ENCODE data around the gene RSPH1.

The RSPH1 gene

DNA sequence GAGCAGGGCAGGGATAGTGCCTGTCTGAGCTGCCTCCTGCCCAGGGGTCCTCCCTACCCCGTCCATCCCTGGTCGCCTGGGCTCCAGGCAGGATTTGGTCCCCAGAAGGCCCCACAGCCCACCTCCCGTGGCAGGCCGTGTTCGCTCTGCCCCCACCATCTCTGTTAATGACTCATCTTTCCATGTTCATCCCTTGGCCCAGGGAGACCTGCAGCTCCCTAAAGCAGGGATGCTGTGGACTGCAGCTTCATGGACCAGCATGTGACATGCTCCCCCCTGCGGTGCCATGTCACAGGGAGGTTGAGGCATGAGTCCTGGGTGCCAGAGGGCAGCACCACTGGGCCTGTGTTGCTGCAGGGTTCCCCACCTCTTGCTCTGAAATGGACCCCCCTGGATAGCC lies 65.5 kb downstream of the RSPH1 start:
- no peak for DNase-seq (ENCODE audit: low read depth in 2 of 2)

DNA sequence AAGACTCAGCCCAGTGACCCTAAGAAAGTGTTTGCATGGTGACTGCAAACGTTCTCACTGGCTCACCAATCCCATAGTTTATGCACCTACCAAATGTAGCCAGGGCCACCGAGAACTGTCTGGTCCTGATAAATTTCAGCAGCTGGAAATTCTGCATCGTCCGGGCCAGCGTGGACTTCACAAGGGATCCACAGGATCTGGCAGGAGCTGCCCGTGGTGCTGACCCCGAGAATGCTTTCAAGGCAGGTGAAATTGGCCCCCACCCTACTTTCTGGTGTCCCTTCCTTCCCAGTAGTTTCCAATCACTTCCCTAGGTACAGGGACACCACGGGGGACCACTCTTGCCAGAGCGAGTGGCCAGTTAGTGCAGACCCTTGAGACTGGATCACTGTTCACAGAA lies 66.2 kb downstream of the RSPH1 start:
- DNase-seq (ENCODE audit: low read depth in 2 of 2): no peak

DNA sequence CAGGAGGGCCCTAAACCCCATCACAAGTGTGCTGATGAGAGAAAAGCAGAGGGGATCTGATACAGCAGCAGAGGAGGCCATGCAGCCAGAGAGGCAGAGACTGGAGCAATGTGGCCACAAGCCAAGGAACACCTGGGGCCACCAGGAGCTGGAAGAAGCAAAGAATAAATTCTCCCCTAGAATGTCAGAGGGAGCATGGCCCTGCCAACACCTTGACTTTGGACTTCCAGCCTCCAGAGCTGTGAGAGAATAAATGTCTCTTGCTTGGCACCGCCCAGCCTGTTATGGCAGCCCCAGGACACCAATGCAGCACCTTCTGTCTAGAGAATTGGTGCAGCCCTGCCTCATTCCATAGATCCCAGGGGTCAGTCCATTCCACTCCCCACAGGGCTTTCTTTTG lies 67.0 kb downstream of the RSPH1 start:
- DNase-seq (ENCODE audit: low read depth in 2 of 2): no peak

DNA sequence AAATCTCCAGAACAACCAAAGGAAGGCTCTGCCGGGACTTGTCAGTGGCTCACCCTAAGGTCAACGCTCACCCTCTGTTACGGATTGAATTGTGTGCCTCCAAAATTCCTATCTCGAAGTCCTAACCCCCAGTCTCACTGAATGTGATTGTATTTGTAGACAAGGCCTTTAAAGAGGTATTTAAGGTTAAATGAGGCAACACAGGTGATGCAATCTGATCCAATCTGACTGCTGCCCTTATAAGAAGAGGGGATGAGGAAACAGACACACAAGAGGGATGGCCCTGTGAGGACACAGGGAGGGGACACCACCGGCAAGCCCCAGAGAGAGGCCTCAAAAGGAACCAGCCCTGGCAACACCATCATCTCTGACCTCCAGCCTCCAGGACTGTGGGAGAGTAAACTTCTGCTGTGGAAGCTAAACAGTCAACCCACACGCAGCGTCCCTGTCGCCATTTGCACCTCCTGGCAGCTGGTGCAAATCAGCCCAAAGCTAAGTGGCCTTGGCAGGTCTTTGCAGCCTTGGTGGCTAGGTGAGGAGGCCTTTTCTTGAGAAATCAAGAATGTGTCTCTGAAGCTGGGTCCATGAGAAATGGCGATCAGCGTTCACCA lies 68.1 kb downstream of the RSPH1 start:
- DNase-seq (ENCODE audit: low read depth in 2 of 2): no peak

DNA sequence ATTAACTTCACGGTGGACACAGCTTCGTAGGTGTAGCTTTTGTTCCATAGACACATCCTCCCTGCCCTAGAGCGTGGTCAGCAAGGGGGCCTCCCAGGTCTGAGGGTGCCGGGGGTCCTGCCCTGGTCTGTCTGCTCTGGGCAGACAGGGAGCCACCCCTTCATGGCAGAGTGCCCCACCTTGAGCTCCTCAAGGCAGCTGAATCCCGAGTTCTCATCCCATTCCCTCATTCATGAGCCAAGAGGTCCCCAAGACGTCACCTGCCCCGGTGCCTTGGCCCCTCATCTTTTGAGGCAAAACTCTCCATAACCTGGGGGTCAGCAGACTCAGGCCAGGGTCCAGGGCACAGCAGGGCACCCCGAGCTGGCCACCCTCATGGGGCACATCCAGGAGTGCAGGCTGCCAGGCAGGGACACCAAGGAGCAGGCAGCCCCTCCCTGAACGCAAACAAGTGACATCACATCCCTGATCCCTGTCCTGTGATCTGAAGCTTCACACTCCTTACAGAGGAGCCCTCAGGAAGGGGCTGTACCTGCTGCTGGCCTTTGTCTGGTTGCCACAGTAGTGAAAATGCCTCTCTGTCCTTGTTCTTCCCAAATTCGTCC lies 69.0 kb downstream of the RSPH1 start:
- no peak for DNase-seq (ENCODE audit: low read depth in 2 of 2)

DNA sequence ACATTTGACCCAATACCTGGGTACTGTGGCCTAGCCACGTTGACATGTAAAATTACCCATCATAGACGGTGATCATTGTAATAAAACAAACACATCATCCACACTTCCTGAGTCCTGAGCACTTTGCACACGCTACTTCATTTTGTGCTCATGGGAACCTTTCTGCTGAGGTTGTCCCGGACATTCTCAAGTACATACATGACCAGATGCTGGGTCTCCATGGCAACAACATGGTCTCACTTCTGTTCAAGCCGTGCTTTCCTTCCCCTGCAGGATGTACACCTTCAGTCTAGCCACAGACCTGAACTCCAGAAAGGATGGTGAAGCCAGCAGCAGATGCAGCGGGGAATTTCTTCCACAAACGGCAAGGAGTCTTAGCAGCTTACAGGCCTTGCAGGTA lies 69.6 kb downstream of the RSPH1 start:
- DNase-seq (ENCODE audit: low read depth in 2 of 2): no peak

DNA sequence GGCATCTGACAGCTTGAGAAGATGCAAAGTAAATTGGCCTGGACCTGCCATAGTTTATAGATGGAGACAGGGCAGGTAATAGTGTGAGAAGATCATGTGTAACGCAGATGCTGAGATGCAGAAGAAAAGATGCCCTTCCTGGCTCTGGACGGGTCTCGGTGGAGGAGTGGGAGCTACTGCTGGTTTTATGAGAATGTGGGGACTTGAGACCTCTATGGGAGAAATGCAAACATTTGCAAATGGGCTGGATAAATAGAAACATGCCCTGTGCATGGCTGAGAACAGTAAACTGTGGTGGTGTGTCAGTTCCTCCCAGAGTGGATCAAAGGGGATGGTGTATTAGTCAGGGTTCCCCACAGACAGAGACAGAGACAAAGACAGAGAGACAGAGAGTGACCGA lies 70.4 kb downstream of the RSPH1 start:
- DNase-seq (ENCODE audit: low read depth in 2 of 2): no peak

DNA sequence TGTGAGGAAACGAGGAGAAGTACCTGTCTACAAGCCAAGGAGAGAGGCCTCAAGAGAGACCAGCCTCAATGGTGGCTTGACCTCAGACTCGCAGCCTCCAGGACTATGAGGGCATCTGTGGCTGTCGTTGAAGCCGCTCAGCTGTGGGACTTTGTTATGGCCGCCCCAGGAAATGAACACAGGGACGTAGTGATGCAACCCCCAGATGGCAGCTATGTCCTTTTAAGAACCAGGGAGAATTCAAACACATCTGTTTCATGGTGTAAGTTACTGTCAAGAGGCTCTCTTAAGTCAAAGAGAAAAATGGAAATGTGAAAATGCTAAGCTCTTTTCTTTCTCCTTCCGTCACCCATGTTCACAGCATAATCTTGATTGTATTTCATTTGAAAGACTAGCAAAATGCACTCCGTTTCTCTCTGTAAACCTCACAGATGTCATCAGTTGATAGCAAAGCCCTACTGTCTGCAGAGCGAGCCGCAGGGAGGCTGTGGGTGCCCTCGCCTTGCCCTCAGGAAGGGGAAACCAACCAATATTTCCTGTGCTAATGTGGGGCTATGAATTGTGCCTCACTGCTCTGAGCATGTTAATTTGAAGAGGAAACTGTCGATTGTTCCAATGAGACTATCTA lies 71.0 kb downstream of the RSPH1 start:
- DNase-seq (ENCODE audit: low read depth in 2 of 2): peak; percentile 58 to 66

DNA sequence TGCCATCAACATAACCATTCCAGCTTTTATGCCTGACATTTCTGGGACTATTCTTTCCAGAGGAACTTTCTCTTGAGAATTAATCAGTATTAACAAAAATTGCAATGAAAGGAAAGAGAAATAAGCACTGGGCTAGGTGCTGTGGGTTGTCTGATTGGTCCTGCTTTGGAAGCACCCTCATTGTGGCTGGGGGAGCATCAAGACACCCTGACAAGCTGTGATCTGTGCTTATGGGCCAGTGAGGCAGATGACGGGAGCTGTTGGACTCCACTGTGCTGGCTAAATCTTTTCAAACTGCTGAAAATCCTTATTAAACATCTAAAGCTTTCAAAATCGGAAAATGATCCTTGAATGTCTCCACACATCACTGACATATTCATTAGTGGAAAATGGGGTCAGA lies 72.3 kb downstream of the RSPH1 start:
- no peak for DNase-seq (ENCODE audit: low read depth in 2 of 2)

DNA sequence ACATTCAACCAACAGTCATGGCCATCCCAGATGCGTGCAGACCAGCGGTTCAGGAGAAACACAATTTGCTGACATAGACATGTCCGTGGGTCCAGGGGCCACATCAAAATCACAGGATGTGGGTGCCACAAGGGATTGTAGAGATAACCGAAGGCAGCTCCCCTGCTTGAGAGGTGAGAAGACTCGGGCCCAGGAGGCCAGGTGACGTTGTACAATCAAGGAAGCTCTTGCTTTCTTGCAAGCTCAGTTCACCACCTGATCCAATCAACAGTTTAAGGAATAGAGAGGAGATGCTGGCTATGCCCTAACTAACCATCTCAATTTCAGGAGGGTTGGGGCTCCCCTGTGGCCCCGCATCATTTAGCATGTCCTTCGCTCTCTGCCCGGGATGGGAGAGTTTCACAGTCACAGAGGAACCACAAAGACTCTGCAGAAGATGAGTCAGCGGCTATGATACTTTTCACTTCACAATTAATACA lies 72.8 kb downstream of the RSPH1 start:
- no peak for DNase-seq (ENCODE audit: low read depth in 2 of 2)
